NCI-H187 (cell line): ENCODE results near the gene WDR70.
"Not testable (repeated sequence)": the region's sequence is repeated elsewhere in the genome, so short reads cannot be mapped to it uniquely, and the experiment has no call there.

Experiments used
- DNase-seq, 2 experiments: peaks; one replicate each; lab custom pipeline; 2025; lab: John Stamatoyannopoulos, UW

WDR70 gene

DNA sequence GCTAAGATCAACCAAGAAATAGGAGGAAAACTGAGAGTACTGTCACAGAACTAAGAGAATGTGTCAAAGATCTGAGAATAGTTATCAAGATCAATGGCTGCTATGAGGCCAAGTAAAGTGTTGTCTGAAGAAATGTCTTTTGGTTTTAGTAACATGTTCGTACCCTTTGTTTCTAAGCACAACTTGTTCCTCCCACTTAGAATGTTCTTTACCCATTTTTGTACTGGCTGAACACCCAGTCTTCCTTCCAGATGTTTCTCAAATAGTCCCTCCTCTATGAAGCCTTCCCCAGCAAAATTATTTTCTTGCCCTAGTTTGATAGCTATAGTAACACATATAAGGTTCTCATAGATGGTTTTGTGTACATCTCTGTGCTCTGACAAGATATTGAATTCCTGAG lies 191.5 kb downstream of the WDR70 start:
- DNase-seq, result no peak

DNA sequence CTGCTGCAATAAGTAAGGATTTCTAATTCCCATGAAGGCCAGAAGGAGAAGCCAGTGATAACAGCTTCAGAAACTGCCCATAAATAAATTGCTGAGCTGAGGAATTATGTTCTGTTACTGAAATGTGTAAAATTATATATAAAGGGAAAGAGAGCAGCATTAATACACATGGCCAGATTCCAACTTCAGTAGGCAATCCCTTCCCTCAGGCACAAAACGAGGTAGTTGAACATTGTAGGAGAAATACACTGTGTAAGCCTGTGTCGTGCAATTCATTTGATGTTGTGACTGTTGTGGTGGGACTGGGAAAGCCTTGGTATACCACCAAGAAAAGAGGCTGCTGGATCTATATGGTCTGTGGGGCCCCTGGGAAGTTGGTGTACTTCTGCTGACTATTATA lies 192.9 kb downstream of the WDR70 start:
- DNase-seq, result no peak

DNA sequence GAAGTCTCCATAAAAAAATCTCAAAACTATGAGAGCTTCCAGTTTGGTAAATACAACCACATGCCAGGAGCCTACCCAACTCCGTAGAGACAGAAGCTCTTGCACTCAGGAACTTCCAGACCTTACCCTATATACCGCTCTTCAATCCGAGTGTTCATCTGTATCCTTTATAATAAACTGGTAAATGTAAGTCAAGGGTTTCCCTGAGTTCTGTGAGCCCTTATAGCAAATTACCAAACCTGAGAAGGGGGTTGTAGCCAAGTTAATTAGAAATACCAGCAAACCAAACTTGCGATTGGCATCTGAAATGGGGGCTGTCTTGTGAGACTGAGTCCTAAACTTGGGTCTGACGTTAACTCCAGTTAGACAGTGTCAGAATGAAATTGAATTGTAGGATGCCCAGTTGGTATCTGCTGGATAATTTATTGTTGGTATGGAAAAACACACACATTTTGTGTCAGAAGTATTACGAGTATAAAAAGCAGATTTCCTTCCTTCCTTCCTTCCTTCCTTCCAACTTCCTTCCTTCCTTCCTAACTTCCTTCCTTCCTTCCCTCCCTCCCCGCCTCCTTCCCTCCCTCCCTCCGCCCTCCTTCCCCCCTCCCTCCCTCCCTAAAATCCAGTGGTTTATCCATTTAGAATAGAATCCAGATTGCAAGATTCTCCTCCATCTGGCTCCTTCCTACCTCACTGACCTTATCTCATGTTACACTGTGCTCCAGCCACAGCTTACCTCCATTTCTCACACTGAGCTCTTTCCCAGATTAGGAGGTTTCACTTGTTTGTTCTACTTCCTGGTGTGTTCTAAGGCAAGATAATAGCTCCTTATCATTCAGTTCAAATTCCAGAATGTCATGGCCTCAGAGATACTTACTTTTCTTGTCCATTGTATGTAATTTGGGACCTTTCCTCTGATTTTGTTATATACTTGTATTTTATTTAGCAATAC lies 196.7 kb downstream of the WDR70 start:
- DNase-seq, result no peak

DNA sequence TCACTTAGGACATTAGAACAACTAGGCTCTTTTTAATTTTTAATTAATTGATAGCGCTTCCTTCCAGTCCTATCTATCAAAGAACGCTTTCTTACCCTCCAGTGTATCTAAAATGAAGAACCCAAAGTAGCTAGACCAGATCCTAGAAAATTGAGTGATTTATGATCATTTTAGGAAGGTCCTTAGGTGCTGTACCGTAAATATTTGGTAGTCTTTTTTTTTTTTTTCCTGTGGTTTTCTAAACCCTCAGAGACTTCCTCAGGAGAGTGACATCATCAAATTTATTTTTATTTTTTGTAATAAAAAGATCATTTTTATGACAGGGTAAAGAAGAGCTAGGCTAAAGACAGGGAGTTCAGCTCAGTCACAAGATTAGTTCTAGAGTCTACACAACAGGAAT lies 197.4 kb downstream of the WDR70 start:
- no peak for DNase-seq

DNA sequence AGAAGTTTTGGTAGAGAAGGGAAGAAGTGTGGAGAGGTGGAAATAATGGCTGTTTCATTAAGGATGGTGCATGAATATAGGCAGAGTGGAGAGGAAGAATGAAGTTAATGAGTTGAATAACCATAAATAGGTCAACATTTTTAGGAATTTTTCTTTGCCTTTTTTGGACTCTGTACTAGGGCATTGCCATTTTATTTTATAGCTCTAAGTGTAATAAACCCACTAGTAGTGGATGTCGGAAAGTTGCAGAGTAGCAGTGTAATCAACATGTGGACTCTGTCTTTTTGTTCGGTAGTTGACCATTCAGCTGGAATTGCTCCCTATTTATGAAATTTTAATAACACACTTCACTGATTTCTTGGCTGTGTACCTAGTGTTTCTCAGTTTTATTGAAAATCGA lies 199.1 kb downstream of the WDR70 start:
- no peak for DNase-seq

DNA sequence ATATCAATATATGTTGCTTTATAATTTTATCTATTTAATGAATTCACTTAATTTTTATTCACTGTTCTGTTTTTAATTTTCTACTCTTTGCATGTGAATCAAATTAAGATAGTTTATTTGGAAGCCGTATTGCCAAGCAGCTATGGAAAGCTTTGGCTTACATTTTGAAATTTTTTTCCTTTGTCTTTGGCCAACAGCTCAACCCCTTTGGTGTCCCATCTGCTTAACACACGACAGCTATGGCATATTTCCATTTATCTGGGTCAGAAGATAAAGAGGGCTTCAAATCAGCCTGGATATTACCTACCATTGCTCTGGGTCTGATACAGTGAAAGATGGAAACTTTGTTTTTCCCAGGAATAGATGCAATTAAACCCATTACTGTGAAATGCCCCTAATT lies 201.0 kb downstream of the WDR70 start:
- no peak for DNase-seq

DNA sequence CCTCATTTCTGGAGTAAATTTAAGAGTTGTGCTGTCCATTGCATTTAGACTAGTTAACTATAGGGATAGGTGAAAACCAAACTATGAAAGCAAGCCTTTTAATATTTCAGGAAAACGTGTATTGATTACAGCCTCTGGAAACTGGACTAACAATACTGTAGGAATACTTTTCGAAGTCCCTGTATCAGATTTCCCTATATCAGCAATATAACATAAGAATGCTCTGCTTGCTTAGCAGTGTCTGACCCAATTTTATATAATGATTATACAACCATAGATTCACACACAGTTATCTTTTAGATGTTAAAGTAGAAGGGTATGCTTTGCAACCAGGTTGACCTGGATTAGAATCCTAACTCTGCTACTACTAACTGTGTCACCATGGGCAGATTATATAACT lies 203.1 kb downstream of the WDR70 start:
- no peak for DNase-seq

DNA sequence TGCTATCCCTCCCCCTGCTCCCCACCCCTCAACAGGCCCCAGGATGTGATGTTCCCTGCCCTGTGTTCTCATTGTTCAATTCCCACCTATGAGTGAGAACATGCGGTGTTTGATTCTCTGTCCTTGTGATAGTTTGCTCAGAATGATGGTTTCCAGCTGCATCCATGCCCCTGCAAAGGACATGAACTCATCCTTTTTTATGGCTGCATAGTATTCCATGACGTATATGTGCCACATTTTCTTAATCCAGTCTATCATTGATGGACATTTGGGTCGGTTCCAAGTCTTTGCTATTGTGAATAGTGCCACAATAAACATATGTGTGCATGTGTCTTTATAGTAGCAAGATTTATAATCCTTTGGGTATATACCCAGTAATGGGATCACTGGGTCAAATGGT lies 214.2 kb downstream of the WDR70 start:
- DNase-seq, result not testable (repeated sequence)

DNA sequence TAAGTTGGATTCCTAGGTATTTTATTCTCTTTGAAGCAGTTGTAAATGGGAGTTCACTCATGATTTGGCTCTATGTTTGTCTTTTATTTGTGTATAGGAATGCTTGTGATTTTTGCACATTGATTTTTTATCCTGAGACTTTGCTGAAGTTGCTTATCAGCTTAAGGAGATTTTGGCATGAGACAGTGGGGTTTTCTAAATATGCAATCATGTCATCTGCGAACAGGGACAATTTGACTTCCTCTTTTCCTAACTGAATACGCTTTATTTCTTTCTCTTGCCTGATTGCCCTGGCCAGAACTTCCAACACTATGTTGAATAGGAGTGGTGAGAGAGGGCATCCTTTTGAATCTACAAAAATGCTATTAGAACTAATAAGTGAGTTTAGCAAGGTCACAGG lies 215.7 kb downstream of the WDR70 start:
- DNase-seq, result not testable (repeated sequence)

DNA sequence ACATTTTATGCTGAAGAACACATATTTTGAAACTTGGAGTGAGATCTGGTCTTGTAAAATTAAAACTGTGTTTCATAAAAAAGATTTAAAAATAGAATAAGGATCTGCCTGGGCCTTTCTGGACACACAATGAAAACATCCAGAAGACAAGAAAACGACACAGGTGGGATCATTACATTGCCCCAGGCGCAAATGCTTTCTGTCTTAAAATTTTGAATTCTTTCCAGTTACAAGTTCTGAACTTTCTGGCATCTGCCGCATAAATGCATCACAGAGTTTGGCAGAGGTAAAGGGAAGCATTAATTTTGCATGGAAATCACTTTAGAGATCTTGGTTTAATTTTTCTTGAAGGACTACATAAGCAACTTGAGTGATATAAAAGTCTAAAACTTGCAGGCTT lies 219.6 kb downstream of the WDR70 start:
- DNase-seq, result no peak

DNA sequence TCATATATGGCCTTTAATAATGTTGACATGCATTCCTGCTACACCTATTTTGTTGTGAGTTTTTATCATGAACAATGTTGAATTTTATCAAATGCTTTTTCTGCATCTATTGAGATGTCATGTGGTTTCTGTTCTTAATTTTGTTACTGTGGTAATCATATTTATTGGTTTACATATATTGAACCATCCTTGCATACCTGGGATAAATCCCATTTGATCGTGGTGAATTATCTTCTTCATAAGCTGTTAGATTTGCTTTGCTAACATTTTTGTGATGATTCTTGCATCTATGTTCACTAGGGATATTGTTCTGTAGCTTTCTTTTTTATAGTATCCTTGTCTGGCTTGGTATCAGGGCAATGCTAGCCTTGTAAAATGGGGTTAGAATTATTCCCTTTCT lies 222.0 kb downstream of the WDR70 start:
- no peak for DNase-seq

DNA sequence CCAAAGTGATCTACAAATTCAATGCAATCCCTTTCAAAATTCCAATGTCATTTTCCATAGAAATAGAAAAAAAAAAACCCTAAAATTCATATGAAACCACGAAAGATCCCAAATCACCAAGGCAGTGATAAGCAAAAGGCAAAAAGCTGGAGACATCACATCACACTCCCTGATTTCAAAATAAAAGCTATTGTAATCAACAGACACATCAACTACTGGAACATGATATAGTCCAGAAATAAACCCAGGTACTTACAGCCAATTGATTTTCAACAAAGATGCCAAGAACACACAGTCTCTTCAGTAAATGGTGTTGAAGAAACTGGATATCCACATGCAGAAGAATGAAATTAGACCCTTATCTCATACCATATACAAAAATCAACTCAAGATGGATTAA lies 224.0 kb downstream of the WDR70 start:
- DNase-seq, result no peak

DNA sequence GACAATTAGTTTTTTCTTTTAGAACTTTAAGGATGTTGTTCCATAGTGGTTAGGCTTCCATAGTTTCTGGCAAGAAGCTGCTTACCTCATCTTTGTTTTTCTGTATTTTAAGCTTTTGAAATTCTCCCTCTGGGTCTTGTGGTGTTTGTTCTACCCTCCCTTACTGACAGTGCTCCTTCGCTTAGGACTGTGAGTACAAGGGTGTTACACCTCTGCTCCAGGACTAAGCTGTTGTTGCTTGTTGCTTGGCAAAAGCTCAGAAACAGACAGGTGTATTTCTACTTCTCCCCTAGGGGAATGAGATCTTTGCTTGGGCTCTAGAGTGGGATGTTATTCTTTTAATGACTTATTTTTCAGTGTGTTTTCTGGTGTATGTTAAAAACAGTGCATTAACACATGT lies 225.2 kb downstream of the WDR70 start:
- no peak for DNase-seq

DNA sequence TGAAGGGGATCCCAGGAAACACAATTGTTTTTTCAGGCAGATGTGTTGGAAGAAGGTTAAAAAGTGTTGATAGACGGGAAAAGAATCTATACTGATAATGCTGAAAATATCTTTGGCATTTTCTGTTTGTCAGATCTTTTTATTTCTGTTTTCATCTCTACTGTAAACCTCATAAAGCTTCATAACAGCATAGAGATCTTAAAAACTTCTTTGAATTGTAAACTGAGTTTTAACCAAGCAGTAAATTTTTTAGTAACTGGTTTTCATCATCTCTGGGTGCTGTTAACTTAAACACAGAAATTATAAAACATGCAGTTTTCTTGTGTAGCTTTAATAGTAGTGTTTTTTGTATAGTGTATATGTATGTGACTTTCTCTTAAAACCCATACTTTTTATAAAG lies 227.0 kb downstream of the WDR70 start:
- no peak for DNase-seq

DNA sequence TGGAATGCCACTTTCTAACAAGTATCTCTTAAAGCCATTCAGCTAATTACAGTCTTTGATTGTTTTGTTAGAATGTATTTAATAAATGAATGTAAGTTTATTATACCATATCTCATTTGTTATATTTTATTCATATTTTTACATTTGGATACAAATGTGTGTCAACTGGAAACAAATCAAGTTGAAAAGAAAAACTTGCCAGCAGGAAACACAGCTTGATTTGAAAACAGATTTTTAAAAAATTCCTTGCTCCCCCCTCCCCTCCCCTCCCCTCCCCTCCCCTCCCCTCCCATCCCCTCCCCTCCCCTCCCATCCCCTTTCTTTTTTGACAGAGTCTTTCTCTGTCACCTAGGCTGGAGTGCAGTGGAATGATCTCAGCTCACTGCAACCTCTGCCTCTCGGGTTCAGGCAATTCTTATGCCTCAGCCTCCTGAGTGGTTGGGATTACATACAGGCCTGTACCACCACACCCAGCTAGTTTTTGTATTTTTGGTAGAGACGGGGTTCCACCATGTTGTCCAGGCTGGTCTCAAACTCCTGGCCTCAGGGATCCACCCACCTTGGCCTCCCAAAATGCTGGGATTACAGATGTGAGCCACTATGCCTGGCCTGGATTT lies 227.6 kb downstream of the WDR70 start:
- DNase-seq, result no peak

DNA sequence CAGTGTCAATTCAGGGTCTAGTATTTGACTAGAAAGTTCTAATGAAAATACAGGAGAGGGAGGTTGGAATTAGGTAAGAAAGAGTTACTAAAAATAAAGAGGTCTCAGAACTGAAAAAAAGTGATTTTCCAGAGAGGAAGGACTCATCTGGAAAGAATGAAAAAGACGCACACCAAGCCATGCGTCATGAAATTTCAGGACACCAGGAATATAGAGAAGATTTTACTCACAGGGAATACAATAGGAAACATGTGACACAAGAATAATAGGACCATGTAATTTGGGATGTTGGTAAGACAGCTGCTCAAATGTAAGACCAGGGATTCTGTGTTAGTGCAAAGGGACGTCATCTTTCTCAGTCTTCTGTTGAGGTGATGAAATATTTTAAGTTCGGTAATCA lies 236.1 kb downstream of the WDR70 start:
- no peak for DNase-seq

DNA sequence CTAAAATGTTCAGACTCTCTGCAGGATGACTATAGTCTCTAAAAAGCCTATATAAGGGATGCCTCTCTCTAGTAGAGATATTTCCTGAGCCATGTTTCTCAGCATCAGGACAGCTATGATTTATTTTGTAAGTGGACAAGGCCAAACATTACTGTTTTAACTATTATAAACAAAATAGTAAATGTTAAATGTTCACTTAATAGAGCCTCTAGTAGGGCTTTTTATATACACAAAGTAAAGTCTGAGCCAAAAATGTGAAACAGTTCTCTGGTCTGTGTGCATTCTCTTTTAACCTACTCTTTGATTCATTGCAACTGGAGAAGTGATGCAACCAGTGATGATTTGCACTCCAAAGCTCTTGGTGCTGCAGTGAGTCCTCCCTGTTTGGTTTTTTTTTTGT lies 240.2 kb downstream of the WDR70 start:
- DNase-seq, result no peak

DNA sequence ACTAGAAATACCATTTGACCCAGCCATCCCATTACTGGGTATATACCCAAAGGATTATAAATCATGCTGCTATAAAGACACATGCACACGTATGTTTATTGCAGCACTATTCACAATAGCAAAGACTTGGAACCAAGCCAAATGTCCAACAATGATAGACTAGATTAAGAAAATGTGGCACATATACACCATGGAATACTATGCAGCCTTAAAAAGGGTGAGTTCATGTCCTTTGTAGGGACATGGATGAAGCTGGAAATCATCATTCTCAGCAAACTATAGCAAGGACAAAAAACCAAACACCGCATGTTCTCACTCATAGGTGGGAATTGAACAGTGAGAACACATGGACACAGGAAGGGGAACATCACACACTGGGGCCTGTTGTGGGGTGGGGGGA lies 243.2 kb downstream of the WDR70 start:
- DNase-seq, result not testable (repeated sequence)

DNA sequence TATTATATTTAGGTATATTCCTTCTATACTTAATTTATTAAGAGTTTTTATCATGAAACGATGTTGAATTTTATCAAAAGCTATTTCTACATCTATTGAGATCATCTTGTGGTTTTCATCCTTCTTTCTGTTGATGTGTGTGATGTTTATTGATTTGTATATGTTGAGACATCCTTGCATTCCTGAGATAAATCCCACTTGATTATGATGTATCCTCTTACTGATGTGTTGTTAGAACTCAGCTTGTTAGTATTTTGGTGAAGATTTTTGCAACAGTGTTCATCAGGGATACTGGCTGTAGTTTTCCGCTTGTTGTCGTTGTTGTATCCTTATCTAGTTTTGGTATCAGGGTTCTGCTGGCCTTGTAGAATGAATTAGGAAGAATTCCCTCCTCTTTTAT lies 247.1 kb downstream of the WDR70 start:
- DNase-seq, result no peak

DNA sequence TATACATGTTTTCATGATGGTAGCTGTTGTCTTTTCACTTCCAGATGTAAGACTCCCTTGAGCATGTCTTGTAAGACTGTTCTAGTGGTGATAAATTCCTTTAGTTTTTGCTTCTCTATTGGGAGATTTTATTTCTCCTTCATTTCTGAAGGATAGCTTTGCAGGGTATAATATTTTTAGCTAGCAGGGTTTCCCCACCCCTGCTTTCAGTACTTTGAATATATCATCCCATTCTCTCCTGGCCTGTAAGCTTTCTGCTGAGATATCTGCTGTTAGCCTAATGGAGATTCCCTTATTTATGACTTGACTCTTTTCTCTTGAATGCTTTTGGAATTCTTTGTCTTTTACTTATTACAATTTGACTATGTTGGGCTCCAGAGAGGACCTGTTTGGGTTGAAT lies 249.8 kb downstream of the WDR70 start:
- no peak for DNase-seq

DNA sequence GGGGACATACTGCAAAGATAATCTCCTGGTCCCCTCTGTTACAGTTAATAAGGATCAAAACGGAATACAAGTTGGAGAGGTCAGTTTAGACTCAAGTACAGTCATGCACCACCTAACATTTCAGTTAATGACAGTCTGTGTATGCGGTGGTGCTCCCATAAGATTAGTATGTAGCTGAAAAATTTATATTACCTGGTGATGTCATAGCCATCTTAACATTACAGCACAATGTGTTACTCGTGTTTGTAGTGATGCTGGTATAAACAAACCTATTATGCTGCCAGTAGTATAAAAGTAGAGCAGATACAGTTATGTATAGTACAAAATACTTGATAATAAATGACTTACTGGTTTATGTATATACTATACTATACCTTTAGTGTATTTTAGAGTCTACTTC lies 252.8 kb downstream of the WDR70 start:
- DNase-seq, result no peak

DNA sequence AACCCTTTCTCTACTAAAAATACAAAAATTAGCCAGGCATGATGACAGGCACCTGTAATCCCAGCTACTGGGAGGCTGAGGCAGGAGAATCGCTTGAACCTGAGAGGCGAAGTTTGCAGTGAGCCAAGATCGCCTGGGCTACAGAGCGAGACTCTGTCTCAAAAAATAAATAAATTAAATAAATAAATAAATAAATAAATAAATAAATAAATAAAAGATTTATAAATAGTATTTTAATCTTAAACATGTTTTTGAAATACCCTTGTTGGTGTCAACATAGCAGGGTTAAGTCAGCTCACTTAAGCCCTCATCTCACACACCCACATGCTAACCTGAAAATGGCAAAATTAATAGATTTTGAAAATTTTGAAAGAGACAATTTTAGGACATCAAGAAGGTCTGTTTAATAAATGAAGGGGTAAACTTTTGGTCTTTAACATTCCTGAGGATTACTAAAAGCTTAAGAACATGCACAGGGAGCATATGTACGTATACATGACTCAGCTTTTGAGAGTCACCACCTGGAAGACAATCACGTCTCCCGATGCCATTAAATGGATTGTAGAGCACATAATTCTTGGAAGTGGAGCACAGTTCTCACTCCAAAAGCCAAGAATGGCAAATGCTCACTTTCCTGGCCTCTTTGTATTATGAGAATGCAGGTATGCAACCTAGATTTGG lies 258.2 kb downstream of the WDR70 start:
- no peak for DNase-seq

DNA sequence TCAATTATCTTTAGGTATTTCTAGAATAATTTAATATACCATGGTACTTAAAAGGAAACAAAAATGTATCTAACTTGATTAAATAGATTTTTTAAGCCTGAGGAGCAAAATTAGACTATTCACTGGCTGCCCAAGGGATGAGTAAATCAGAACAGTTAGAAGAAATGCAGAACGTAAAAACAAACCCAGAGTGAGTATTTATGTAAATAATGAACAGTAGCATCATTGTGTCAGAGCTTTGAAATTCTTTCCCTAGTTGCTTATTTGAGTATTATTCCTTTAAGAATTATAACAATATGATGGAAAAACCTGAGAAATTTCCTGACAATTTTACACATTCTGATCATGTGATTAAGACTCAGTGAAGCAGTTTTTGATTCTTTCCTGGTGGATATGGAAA lies 259.8 kb downstream of the WDR70 start:
- DNase-seq, result no peak
